Measurements from ENCODE around the gene ELAVL2.

GRCh38 chr9:23682352-23682751, 143.7 kb downstream of the ELAVL2 start:
- TF ChIP-seq, protein P1, sequence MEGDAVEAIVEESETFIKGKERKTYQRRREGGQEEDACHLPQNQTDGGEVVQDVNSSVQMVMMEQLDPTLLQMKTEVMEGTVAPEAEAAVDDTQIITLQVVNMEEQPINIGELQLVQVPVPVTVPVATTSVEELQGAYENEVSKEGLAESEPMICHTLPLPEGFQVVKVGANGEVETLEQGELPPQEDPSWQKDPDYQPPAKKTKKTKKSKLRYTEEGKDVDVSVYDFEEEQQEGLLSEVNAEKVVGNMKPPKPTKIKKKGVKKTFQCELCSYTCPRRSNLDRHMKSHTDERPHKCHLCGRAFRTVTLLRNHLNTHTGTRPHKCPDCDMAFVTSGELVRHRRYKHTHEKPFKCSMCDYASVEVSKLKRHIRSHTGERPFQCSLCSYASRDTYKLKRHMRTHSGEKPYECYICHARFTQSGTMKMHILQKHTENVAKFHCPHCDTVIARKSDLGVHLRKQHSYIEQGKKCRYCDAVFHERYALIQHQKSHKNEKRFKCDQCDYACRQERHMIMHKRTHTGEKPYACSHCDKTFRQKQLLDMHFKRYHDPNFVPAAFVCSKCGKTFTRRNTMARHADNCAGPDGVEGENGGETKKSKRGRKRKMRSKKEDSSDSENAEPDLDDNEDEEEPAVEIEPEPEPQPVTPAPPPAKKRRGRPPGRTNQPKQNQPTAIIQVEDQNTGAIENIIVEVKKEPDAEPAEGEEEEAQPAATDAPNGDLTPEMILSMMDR (IDR thresholded peaks at IDR 0.05; ENCODE audit: low read length): no peak
- TF ChIP-seq EZH2 (optimal IDR thresholded peaks at IDR 0.05; ENCODE audit: low read depth, low read length): no peak
- no peak for TF ChIP-seq EZH2phosphoT487 (IDR thresholded peaks at IDR 0.05; ENCODE audit: low read length)
